ENCODE measurements around the gene EEFSEC.

GRCh38 chr3:128190501-128190900, 37.2 kb downstream of the EEFSEC start:
- TF ChIP-seq POLR2A (IDR thresholded peaks at IDR 0.05) = no peak
- TF ChIP-seq, protein P1, sequence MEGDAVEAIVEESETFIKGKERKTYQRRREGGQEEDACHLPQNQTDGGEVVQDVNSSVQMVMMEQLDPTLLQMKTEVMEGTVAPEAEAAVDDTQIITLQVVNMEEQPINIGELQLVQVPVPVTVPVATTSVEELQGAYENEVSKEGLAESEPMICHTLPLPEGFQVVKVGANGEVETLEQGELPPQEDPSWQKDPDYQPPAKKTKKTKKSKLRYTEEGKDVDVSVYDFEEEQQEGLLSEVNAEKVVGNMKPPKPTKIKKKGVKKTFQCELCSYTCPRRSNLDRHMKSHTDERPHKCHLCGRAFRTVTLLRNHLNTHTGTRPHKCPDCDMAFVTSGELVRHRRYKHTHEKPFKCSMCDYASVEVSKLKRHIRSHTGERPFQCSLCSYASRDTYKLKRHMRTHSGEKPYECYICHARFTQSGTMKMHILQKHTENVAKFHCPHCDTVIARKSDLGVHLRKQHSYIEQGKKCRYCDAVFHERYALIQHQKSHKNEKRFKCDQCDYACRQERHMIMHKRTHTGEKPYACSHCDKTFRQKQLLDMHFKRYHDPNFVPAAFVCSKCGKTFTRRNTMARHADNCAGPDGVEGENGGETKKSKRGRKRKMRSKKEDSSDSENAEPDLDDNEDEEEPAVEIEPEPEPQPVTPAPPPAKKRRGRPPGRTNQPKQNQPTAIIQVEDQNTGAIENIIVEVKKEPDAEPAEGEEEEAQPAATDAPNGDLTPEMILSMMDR (IDR thresholded peaks at IDR 0.05) = no peak
